Measurements from ENCODE around the gene PHACTR1.

Gene PHACTR1

DNA sequence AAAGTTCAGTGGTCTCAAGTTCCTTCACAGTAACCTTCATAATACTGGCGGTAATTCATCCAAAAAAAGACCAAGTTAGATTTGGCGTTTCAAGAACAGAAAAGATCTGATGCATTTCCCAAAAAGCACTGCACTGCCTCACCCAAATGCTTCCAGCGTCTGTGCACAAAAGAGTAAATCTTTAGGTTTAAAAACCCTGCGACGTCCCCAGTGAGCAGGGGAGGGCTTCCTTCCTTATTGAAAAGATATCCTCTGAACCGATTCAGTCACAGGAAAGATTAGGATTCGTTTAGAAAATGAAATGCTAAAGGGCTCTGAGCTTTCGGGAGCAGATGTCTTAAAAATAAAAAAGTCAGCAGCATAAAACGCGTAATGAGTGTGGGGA lies 611.1 kb downstream of the PHACTR1 start:
- peak overlapping the region; percentile 34; the same call in 1 of the 2 replicates for H3K27ac ChIP-seq
- DNase-seq (ENCODE audit: low read depth, low spot score): no peak
- peak overlapping the region; percentile 90 for H3K9ac ChIP-seq (ENCODE audit: insufficient read length)
- no peak for TF ChIP-seq FOXP2 (optimal IDR thresholded peaks at IDR 0.05; ENCODE audit: control extremely low read depth, extremely low read length, insufficient read depth)
- TF ChIP-seq EZH2 (IDR thresholded peaks at IDR 0.05): no peak
- TF ChIP-seq POLR2AphosphoS5 (IDR thresholded peaks at IDR 0.05; ENCODE audit: borderline replicate concordance, low read depth, low read length): no peak
- peak overlapping the region; percentile 91 for H3K4me3 ChIP-seq
- H3K36me3 ChIP-seq (ENCODE audit: insufficient read depth, low read length): peaks cover 22% of the 10 kb centered on the region
- no peaks in the 10 kb centered on the region for H3K9me3 ChIP-seq (ENCODE audit: low read depth, low read length)

DNA sequence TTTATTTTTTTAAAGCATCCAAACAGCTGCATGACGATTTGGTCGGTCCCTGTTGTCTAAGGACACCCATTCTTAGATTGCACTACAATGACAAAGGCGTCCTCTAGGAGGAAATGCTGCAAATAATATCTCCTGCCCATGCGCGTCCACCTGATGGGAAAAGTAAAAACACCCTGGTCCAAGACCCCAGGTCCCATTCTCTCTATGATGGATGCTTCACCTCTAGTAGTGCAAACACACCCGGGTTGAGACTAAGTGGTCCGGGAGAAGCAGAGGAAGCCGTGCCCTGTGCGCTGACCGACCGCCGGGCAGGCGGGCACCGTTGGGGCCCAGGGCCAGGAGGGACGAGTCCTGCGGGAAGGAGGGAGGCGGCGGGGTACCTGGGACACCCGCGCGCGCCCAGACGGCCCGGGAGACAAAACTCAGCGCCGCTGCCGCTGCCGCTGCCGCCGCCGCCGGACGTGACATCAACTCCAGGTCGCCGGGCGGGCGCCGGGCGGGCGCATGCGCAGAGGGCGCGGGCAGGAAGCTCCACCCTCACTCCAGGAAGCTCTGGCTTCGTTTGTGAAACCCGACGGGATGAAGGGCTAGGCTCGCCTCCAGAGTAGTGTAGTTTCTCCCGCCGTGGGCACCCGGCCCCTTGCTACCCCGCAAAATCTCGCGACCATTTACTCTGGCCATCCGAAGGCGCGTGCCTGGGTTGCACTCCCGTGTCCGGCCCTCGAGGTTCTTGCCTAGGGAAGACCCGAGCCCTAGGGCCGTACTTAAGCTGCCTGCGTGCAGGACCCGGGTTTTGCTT lies 611.7 kb downstream of the PHACTR1 start, which contains the start of gene TBC1D7:
TBC1D7 (minus strand) TSS at position 462 of the 799 bp plus-strand sequence. CDS start 1,639 bp downstream, outside the sequence.
- H3K4me3 ChIP-seq: peak within 1 kb of the TSS; percentile 91
- peaks cover 21% of the 10 kb centered on the region for H3K36me3 ChIP-seq (ENCODE audit: insufficient read depth, low read length)
- H3K27ac ChIP-seq: peak within 1 kb of the TSS; percentile 34; the same call in 1 of the 2 replicates
- H3K9ac ChIP-seq (ENCODE audit: insufficient read length): peak within 1 kb of the TSS; percentile 90
- no peak for TF ChIP-seq FOXP2 (optimal IDR thresholded peaks at IDR 0.05; ENCODE audit: control extremely low read depth, extremely low read length, insufficient read depth)
- peak; percentile 95 for TF ChIP-seq POLR2AphosphoS5 (IDR thresholded peaks at IDR 0.05; ENCODE audit: borderline replicate concordance, low read depth, low read length)
- H3K9me3 ChIP-seq (ENCODE audit: low read depth, low read length): no peaks in the 10 kb centered on the region
- DNase-seq (ENCODE audit: low read depth, low spot score): no peak

DNA sequence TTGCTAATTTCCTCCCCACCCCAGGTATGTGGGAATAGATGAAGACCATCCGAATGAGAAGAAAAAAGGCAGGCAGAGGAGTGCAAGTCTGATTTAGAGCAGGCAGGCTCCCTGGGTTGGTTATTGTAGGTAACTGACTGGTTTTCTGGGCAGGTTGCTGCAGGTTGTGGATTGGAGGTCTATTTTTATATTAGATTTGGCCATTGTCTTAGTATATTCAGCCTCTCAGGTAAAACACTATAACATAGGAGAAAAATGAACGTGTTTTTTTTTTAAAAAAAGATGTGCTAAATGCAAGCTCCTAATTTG lies 612.3 kb downstream of the PHACTR1 start:
- no peak for DNase-seq (ENCODE audit: low read depth, low spot score)
- peak overlapping the region; percentile 91 for H3K4me3 ChIP-seq

DNA sequence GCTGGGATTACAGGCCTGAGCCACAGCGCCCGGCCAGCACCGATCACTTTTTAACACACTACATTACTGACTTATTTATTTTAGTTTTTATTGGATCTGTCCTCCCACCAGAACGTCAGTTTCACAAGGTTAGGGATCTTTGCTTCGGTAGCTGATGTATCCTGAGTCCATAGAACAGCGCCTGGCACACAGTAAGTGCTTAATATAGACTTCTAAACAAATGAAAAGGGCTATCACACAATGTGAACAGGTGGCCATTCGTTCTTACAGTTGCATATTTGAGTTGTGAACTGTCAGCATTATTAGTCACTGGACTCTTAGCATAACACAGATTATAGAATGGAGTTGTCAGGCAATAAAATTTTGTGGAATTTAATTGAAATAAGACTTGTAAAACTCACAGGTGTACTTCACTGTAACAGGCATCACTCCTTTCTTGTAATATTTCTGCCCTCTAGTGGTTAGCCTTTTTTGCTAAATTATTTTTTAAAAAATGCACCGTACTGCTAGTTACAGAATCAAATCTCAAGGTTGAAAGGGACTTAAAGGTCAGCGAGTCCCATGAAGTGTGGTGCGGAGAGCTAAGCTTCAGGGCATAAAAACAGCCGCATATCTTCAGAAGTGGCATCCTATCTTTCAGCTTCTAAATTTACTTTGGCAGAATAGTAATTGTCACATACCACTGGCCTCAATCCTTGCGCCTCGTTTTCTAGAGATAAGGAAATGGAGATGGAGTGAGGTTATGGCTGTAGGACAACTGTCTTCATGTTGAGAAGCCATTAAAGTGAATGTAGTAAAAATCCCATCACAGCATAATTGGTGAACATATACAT lies 615.2 kb downstream of the PHACTR1 start:
- DNase-seq (ENCODE audit: low read depth, low spot score): no peak
- Histone ChIP-seq H3K27ac (no peak overlapping the region), H3K4me3 (no peak overlapping the region), H3K36me3 (ENCODE audit: insufficient read depth, low read length) (no peaks in the 10 kb centered on the region), H3K9me3 (ENCODE audit: low read depth, low read length) (no peaks in the 10 kb centered on the region), H3K9ac (ENCODE audit: insufficient read length) (no peak overlapping the region)
- TF ChIP-seq FOXP2 (optimal IDR thresholded peaks at IDR 0.05; ENCODE audit: control extremely low read depth, extremely low read length, insufficient read depth) (no peak), EZH2 (IDR thresholded peaks at IDR 0.05) (no peak), POLR2AphosphoS5 (IDR thresholded peaks at IDR 0.05; ENCODE audit: borderline replicate concordance, low read depth, low read length) (no peak)

More for the DNA sequence above, 612.3 kb downstream of the PHACTR1 start:
- Histone ChIP-seq H3K36me3 (ENCODE audit: insufficient read depth, low read length) (peaks cover 16% of the 10 kb centered on the region), H3K9me3 (ENCODE audit: low read depth, low read length) (no peaks in the 10 kb centered on the region), H3K9ac (ENCODE audit: insufficient read length) (peak overlapping the region; percentile 90), H3K27ac (no peak overlapping the region)
- TF ChIP-seq POLR2AphosphoS5 (IDR thresholded peaks at IDR 0.05; ENCODE audit: borderline replicate concordance, low read depth, low read length) (no peak), EZH2 (IDR thresholded peaks at IDR 0.05) (no peak), FOXP2 (optimal IDR thresholded peaks at IDR 0.05; ENCODE audit: control extremely low read depth, extremely low read length, insufficient read depth) (no peak)

DNA sequence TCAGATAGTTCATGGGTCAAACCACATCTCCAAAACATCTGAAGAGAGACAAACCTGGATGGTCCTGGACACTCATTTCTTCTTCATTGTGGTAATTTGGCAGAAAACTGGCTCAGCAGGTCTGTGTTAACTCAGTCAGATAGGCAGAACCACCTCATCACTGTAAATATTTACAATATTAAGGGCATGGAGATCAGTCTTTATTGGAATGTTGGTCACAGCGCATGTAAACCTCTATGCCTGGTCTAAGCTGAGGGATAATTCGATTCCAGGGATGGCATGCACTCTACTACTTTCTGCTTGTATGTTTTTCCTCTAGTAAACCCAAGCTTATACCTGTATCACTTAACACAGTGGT lies 615.8 kb downstream of the PHACTR1 start:
- TF ChIP-seq EZH2 (IDR thresholded peaks at IDR 0.05) (no peak), POLR2AphosphoS5 (IDR thresholded peaks at IDR 0.05; ENCODE audit: borderline replicate concordance, low read depth, low read length) (no peak), FOXP2 (optimal IDR thresholded peaks at IDR 0.05; ENCODE audit: control extremely low read depth, extremely low read length, insufficient read depth) (no peak)
- DNase-seq (ENCODE audit: low read depth, low spot score): no peak
- no peaks in the 10 kb centered on the region for H3K36me3 ChIP-seq (ENCODE audit: insufficient read depth, low read length)

DNA sequence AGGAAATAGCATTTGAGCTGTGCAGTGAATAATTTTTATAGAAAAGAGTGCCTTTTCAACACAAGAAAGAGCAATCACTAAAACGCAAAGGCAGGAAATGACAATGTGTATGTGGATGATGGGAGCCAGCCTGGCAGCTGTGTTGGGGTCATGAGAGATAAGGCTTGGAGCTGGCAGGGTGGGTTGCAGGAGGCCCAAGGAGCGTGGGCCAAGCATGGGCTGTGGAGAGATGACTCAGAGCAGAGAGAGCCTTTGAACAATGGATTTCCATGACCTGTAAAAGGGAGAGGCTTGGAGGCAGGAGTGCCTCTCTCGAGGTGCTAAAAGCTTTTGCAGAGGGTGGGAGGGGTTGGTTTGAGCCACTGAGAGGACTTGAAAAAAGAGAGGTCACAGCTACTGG lies 618.4 kb downstream of the PHACTR1 start:
- TF ChIP-seq EZH2 (IDR thresholded peaks at IDR 0.05) (no peak), FOXP2 (optimal IDR thresholded peaks at IDR 0.05; ENCODE audit: control extremely low read depth, extremely low read length, insufficient read depth) (no peak), POLR2AphosphoS5 (IDR thresholded peaks at IDR 0.05; ENCODE audit: borderline replicate concordance, low read depth, low read length) (no peak)
- no peak for DNase-seq (ENCODE audit: low read depth, low spot score)
- H3K27ac ChIP-seq: no peak overlapping the region
- no peak overlapping the region for H3K4me3 ChIP-seq
- H3K9ac ChIP-seq (ENCODE audit: insufficient read length): no peak overlapping the region
- H3K36me3 ChIP-seq (ENCODE audit: insufficient read depth, low read length): no peaks in the 10 kb centered on the region
- no peaks in the 10 kb centered on the region for H3K9me3 ChIP-seq (ENCODE audit: low read depth, low read length)

More for the DNA sequence above, 615.8 kb downstream of the PHACTR1 start:
- Histone ChIP-seq H3K27ac (no peak overlapping the region), H3K9ac (ENCODE audit: insufficient read length) (no peak overlapping the region), H3K4me3 (no peak overlapping the region), H3K9me3 (ENCODE audit: low read depth, low read length) (no peaks in the 10 kb centered on the region)

DNA sequence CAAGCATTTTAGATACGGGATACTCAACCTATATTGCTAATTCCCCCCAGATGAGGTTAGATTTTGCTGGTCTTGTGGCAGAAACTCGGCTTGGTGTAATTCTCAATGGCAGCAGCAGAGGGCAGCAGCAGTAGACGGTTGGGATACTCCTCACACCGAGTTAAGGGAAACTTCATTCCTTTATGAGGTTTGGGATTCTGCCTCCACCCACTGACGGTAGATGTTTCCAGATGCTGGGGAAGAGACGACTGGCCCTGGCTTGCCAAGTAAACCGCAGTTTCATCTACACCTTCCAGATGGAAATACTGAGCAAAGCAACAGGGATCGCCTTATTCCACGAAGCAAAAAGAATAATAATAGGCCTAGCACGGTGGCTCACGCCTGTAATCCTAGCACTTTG lies 620.0 kb downstream of the PHACTR1 start:
- Histone ChIP-seq H3K9me3 (ENCODE audit: low read depth, low read length) (no peaks in the 10 kb centered on the region), H3K27ac (no peak overlapping the region), H3K36me3 (ENCODE audit: insufficient read depth, low read length) (no peaks in the 10 kb centered on the region), H3K9ac (ENCODE audit: insufficient read length) (no peak overlapping the region), H3K4me3 (no peak overlapping the region)
- DNase-seq (ENCODE audit: low read depth, low spot score): peak; percentile 84
- TF ChIP-seq FOXP2 (optimal IDR thresholded peaks at IDR 0.05; ENCODE audit: control extremely low read depth, extremely low read length, insufficient read depth): peak; percentile 44
- TF ChIP-seq EZH2 (IDR thresholded peaks at IDR 0.05): no peak

DNA sequence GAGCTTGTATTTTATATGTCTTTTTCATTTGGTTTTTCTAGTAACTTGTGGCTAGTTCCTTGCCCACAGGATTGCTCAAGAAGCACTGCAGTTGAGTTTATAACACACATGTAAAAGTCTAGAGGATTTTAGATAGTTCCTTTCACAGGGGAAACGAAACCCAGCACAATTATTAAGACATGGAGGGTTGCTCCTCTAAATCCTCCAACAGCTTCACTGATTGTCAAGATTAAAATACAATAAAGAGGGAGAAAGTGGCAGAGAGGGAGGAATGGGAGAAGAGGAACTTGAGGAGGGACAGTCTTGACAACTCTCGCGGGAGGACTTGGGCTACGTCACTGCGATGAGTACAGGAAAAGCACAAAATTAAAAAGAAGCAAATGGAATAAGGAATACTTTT lies 621.5 kb downstream of the PHACTR1 start:
- TF ChIP-seq FOXP2 (optimal IDR thresholded peaks at IDR 0.05; ENCODE audit: control extremely low read depth, extremely low read length, insufficient read depth) (no peak), POLR2AphosphoS5 (IDR thresholded peaks at IDR 0.05; ENCODE audit: borderline replicate concordance, low read depth, low read length) (no peak), EZH2 (IDR thresholded peaks at IDR 0.05) (no peak)
- Histone ChIP-seq H3K27ac (peak overlapping the region; percentile 3; the same call in 1 of the 2 replicates), H3K9ac (ENCODE audit: insufficient read length) (no peak overlapping the region)

More for the DNA sequence above, 621.5 kb downstream of the PHACTR1 start:
- H3K9me3 ChIP-seq (ENCODE audit: low read depth, low read length): no peaks in the 10 kb centered on the region
- no peaks in the 10 kb centered on the region for H3K36me3 ChIP-seq (ENCODE audit: insufficient read depth, low read length)
- H3K4me3 ChIP-seq: no peak overlapping the region
- DNase-seq (ENCODE audit: low read depth, low spot score): no peak

Measured in SK-N-MC (cell line).